Activated CD8-positive, alpha-beta T cell treated with anti-CD3 and anti-CD28 coated beads for 36 hours (primary cell): ENCODE measurements around the gene MRPL33. TPM values are rescaled to one million over a fixed set of nuclear protein-coding genes. Genes with fewer than 3 reads are reported as not detected.

ENCODE experiments used
- ATAC-seq: fragments of 200-7000 bp; cut with Tn5 transposase; one replicate; pipeline ENCODE4 v1.10.0; 2021; ENCODE audit warnings: mild to moderate bottlenecking, moderate library complexity
- CTCF ChIA-PET: fragments of 350-600 bp; sonication (Branson Sonifier 250); formaldehyde crosslinking; loops from one replicate; lab custom pipeline; 2021; ENCODE audit warnings: antibody characterized with exemption; lab: Charles Lee
- POLR2A ChIA-PET: fragments of 350-600 bp; sonication (Branson Sonifier 250); formaldehyde crosslinking; loops from one replicate; lab custom pipeline; 2021; ENCODE audit warnings: antibody characterized with exemption; lab: Charles Lee
- DNase-seq: peaks from one replicate; pipeline ENCODE4 v3.0.0-alpha.2; 2020
- H3K27ac Mint-ChIP-seq: one replicate; pipeline ENCODE4 v1.8.0; 2021; ENCODE audit warnings: mild to moderate bottlenecking, mixed read lengths
- H3K27me3 Mint-ChIP-seq: one replicate; pipeline ENCODE4 v1.8.0; 2021; ENCODE audit warnings: mixed read lengths
- H3K36me3 Mint-ChIP-seq: one replicate; pipeline ENCODE4 v1.8.0; 2021; ENCODE audit warnings: low read depth, mixed read lengths
- H3K4me1 Mint-ChIP-seq: one replicate; pipeline ENCODE4 v1.8.0; 2021; ENCODE audit warnings: low read depth, mixed read lengths
- H3K4me3 Mint-ChIP-seq: one replicate; pipeline ENCODE4 v1.8.0; 2021; ENCODE audit warnings: mild to moderate bottlenecking, moderate library complexity, mixed read lengths
- H3K9me3 Mint-ChIP-seq: one replicate; pipeline ENCODE4 v1.8.0; 2021; ENCODE audit warnings: mixed read lengths
- CTCF ChIP-seq: fragments of 200-600 bp; IDR thresholded peaks from one replicate; pipeline ENCODE4 v1.8.0; 2022; ENCODE audit warnings: antibody characterized with exemption, mild to moderate bottlenecking
- intact Hi-C: fragments of 100-400 bp; cut with micrococcal nuclease; formaldehyde crosslinking; loops from one replicate; pipeline ENCODE4 v1.10.0; 2022
- total RNA-seq, 2 experiments: library from RNA; stranded (reverse); gene quantifications; one replicate each; pipeline ENCODE4 v1.2.3, GENCODE V29; 2021

Gene MRPL33
- total RNA-seq, 2 experiments from 2014 or later, result 54.6 to 59.2 TPM

GRCh38 chr2:27807476-27807875 lies 36.0 kb downstream of the MRPL33 start:
- no peaks in the 10 kb centered on the region for H3K36me3 Mint-ChIP-seq
- H3K4me1 Mint-ChIP-seq, result peaks cover 4% of the 10 kb centered on the region
- peak; percentile 33 for TF ChIP-seq CTCF
- ChIA-PET POLR2A (interaction anchor here (0.6 kb wide), 1 partner anchor 87 kb away, joined by 3 read pairs; no protein-coding TSS in a partner anchor), CTCF (interaction anchor here (1.4 kb wide), 1 partner anchor 104 kb away, joined by 4 read pairs; no protein-coding TSS in a partner anchor)
- no peak overlapping the region for H3K4me3 Mint-ChIP-seq
- no peak for ATAC-seq
- DNase-seq, result peak; percentile 19
- no peaks in the 10 kb centered on the region for H3K9me3 Mint-ChIP-seq
- intact Hi-C loops, result no loop called here
- no peak overlapping the region for H3K27ac Mint-ChIP-seq
- H3K27me3 Mint-ChIP-seq, result no peaks in the 10 kb centered on the region

- no peaks in the 10 kb centered on the region for H3K36me3 Mint-ChIP-seq
- TF ChIP-seq CTCF, result no peak
- H3K9me3 Mint-ChIP-seq, result no peaks in the 10 kb centered on the region
- H3K27me3 Mint-ChIP-seq, result no peaks in the 10 kb centered on the region
- H3K4me1 Mint-ChIP-seq, result peaks cover 4% of the 10 kb centered on the region
- CTCF ChIA-PET, result no interaction called here
- POLR2A ChIA-PET, result no interaction called here
- intact Hi-C loops, result no loop called here
- no peak for DNase-seq
- no peak overlapping the region for H3K27ac Mint-ChIP-seq
- no peak for ATAC-seq
- no peak overlapping the region for H3K4me3 Mint-ChIP-seq
Measured at GRCh38 chr2:27808418-27808817, 36.9 kb downstream of the MRPL33 start.

- TF ChIP-seq CTCF, result no peak
- DNase-seq, result no peak
- no peak overlapping the region for H3K4me3 Mint-ChIP-seq
- no peak for ATAC-seq
- POLR2A ChIA-PET, result no interaction called here
- intact Hi-C loops, result no loop called here
- no peak overlapping the region for H3K27ac Mint-ChIP-seq
- H3K9me3 Mint-ChIP-seq, result no peaks in the 10 kb centered on the region
- peaks cover 4% of the 10 kb centered on the region for H3K4me1 Mint-ChIP-seq
- H3K27me3 Mint-ChIP-seq, result no peaks in the 10 kb centered on the region
- no peaks in the 10 kb centered on the region for H3K36me3 Mint-ChIP-seq
- CTCF ChIA-PET, result no interaction called here
Measured at GRCh38 chr2:27808984-27809383, 37.5 kb downstream of the MRPL33 start.

- POLR2A ChIA-PET, result interaction anchor here (0.7 to 1.3 kb wide), 2 partner anchors 12 to 115 kb away, joined by 3 read pairs; no protein-coding TSS in a partner anchor
- ATAC-seq, result peak; percentile 51
- Mint-ChIP-seq H3K36me3 (no peaks in the 10 kb centered on the region), H3K4me3 (no peak overlapping the region), H3K27me3 (no peaks in the 10 kb centered on the region), H3K9me3 (no peaks in the 10 kb centered on the region), H3K4me1 (peaks cover 4% of the 10 kb centered on the region), H3K27ac (no peak overlapping the region)
- intact Hi-C loops, result no loop called here
- DNase-seq, result no peak
- CTCF ChIA-PET, result no interaction called here
- TF ChIP-seq CTCF, result no peak
Measured at GRCh38 chr2:27809761-27810241, 38.3 kb downstream of the MRPL33 start.

GRCh38 chr2:27810455-27810854 lies 38.9 kb downstream of the MRPL33 start:
- intact Hi-C loops, result no loop called here
- Mint-ChIP-seq H3K4me1 (peaks cover 4% of the 10 kb centered on the region), H3K9me3 (no peaks in the 10 kb centered on the region), H3K27me3 (no peaks in the 10 kb centered on the region), H3K27ac (no peak overlapping the region), H3K4me3 (no peak overlapping the region), H3K36me3 (no peaks in the 10 kb centered on the region)
- no peak for DNase-seq
- POLR2A ChIA-PET, result interaction anchor here (0.7 to 1.3 kb wide), 3 partner anchors 11 to 114 kb away, joined by 3 read pairs; no protein-coding TSS in a partner anchor
- no peak for ATAC-seq
- no peak for TF ChIP-seq CTCF
- CTCF ChIA-PET, result no interaction called here
